SHP77 (cell line): ENCODE measurements around the gene TCOF1.
A peak's percentile ranks its signal among the peaks of the same experiment; 100 is the strongest.

Experiments used
- DNase-seq, 2 experiments: peaks; one replicate each; lab custom pipeline; 2025; lab: John Stamatoyannopoulos, UW

Gene TCOF1

DNA sequence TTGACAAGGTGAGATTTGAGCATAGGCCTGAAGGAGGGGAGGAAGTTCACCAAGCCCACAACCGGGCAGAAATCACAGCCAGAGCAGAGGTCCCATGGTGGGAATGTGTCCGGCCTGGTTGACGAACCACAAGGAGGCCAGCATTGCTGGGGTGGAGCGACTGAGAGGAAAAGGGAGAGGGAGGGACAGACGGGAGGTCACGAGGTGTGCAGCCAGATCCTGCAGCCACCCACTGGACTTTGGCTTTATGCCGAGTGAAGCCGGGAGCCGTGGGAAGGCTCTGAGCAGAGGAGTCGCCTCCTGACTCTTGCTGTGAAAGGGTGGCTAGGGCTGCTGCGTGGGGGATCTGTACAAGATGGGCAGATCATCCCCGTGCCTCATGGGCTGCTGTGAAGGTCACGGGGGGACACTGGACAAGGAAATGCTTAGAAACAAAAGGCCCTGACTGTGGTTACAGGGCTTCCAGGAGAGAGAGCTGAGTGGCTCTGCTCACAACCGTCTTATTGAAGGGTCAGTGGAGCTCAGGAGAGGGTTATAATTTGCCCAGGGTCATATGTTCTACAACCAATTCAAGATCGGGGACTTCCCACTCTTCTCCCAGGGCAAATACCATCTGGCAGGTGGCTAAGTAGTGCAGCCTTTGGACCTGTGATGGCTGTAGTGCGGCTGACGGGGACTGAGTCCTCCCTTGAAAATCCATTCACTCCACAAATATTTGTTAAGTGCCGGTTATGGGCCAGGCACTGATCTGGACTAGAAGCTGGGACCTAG, 70.8 kb downstream of the TCOF1 start:
- DNase-seq: no peak

DNA sequence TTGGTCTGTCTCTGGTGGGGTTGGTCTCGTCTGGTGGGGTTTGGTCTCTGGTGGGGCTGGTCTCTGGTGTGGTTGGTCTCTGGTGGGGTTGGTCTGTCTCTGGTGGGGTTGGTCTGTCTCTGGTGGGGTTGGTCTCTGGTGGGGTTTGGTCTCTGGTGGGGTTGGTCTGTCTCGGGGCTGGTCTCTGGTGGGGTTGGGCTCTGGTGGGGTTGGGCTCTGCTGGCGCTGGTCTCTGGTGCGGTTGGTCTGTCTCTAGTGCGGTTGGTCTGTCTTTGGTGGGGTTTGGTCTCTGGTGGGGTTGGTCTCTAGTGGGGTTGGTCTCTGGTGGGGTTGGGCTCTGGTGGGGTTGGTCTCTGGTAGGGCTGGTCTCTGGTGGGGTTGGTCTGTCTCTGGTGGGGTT, 71.5 kb downstream of the TCOF1 start:
- no peak for DNase-seq

- DNase-seq: no peak
Observed at GRCh38 chr5:150429410-150429873, 71.9 kb downstream of the TCOF1 start.

GRCh38 chr5:150431048-150431447, 73.6 kb downstream of the TCOF1 start:
- no peak for DNase-seq

DNA sequence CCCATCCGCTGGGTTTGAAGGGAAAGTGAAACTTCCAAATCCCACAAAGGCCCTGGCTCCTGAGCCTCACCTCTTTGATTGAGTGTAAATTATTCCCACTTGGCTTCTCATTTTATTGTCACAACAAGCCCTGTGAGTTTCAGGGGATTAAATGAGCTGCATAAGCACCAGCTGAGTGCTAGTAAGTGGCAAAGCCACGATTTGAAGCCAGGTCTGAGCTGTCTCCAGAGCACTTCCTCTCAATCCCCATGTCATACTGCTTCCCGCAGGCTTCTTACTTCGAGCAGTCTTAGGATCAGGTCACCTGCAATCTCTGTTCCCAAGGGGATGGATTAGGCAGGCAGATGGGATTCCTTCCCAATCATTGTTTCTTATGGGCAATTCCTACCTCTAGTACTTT, 74.1 kb downstream of the TCOF1 start:
- no peak for DNase-seq

DNA sequence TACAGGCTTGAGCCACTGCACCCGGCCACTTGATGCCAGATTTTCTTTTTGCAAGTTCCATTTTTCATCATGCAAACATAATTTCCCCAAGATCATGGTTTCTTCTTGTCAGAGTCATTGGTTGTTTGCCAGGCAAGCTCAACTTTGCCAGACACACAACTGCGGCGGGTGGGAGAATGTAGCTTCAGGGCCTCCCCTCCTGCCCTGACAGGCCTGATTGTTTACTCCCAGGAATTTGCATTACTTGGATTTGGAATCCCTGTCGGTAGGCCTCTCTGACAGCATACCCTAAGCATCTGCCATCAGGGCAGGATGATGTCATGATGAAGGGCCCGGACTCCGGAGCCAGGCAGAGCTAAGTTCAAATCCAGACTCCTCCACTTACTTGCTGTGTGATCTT, 77.0 kb downstream of the TCOF1 start:
- no peak for DNase-seq

- peak; percentile 45 to 79 for DNase-seq
Observed at GRCh38 chr5:150436141-150436680, 78.7 kb downstream of the TCOF1 start.

GRCh38 chr5:150438873-150439546, 81.5 kb downstream of the TCOF1 start:
- peak; percentile 13 to 45 for DNase-seq

DNA sequence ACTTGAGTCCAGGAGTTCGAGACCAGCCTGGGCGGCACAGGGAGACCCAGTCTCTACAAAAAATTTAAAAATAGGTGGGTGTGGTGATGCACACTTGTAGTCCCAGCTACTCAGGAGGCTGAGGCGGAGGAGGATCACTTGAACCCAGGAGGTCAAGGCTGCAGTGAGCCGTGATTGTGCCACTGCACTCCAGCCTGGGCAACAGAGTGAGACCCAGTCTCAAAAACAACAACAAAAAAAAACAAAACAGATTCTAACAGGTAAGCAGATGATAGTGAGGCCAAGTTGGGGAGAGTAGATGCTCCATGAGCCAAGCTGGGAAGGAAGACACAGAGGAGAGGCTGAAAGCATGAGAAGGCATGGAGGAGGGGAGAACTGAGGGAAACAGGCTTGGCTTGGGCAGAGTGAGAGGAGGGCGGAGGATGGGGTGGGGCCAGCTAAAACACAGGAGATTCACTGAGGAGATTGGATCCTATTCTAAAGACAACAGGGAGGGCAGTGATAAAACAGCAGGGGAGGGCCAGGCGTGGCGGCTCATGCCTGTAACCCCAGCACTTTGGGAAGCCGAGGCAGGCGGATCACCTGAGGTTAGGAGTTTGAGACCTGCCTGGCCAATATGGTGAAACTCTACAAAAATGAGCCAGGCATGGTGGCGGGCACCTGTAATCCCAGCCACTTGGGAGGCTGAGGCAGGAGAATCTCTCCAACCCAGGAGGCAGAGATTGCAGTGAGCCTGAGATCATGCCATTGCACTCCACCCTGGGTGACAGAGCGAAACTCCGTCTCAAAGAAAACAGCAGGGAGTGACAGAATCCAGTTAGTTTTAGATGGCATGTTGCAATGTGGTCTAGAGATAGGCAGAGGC, 83.7 kb downstream of the TCOF1 start:
- no peak for DNase-seq

DNA sequence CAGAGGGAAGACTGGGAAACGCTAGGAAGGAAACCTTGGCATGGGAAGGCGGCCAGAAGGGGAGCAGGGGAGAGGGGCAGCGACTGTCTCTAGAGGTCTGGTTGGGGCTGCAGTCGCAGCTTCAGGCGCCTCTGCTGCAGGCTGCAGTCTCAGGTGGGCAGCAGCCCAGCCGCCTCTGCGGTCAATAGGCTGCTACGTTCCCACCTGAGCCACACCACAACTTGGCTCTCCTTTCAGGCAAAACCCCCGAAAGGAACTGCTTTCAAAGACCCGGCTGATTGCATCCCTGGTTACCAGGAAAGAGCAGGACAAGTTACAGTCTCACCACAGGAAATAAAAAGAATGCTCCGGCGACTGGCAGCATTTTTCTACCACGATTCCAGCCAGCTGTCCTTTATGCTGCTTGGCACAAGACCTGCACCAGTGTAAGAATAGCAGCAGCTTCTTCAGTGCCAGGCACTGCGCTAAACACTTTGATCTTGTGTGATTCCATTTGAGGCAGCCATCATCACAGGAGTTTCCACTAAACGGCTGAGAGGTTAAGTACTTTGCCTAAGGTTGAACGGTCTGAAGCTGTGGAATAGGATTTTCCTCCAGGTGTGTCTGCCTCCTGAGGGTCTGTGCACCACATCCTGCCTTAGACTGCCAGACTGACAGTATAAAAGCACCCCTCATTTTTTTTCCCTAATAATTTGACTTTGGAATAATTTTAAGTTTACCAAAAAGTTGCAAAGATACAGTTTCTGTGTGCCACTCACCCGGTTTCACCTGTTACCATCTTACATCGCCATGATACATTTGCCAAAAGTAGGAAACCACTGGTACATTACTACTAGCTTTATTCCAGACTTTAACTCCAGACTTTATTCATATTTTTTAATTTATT, 84.6 kb downstream of the TCOF1 start:
- no peak for DNase-seq

DNA sequence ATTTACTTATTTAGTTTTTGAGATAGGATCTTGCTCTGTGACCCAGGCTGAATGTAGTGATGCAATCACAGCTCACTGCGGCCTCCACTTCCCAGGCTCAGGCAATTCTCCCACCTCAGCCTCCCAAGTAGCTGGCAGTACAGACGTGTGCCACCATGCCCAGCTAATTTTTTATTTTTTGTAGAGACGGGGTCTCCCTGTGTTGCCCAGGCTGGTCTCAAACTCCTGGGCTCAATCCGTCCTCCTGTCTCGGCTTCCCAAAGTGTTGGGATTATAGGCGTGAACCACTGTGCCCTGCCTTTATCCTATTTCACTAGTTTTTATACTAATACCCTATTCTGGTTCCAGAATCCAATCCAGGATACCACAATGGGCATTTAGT, 85.2 kb downstream of the TCOF1 start:
- DNase-seq: no peak

GRCh38 chr5:150443242-150444075, 86.0 kb downstream of the TCOF1 start:
- DNase-seq: no peak

- DNase-seq: no peak
Observed at GRCh38 chr5:150444770-150445169, 87.3 kb downstream of the TCOF1 start.

- no peak for DNase-seq
Observed at GRCh38 chr5:150446088-150446487, 88.6 kb downstream of the TCOF1 start.

DNA sequence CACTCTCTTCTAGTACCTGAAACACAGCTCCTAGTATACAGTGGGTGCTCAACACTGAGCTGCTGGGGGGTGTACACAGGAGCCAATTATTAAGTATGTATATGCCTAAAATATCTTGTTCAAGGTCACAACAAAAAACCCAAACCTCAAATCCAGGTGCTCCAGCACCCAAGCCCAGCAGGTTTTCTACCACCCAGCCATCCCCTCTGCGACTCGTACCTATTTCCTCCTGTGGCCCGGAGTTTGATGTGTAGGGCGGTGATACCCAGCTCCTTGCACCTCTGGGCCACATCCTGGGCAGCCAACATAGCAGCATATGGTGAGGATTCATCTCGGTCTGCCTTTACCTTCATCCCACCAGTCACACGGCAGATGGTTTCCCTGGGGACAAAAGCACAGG, 89.1 kb downstream of the TCOF1 start:
- DNase-seq: no peak

DNA sequence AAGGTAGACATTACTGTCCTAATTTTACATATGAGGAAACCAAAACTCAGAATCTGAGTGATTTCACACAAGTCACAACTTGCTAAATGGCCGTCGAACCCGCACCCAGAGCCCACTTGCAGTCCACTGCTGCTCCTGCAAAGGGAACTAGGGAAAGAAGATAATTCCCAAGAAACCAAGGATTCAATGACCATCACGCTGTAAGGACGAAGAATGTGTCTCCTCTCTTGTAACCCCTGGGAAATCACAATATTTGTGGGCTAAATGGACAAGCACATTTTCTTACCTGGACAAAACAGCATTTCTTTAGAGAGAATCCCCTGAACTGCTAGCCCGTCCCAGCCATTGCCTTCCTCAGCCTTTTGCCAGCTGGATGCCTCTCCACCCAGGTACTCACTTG, 89.7 kb downstream of the TCOF1 start:
- DNase-seq: no peak

DNA sequence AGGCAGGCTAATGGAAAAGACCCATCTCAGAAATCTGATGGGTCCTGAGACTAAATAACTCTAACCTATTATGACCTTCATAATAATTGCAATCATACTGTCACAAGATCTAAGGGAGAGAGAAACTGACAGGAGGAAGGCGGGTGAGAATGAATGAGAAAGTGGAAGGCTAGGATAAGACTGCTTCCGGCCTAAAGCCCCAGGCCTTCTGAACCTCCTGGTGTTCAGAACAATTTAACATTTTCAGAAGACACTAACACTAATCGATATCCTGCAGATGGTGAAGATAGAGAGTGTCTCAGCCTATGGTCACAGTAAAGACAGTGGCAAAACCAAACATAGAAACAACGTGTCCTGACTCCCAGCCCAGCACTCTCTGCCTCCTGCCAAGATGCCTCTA, 90.8 kb downstream of the TCOF1 start:
- no peak for DNase-seq

DNA sequence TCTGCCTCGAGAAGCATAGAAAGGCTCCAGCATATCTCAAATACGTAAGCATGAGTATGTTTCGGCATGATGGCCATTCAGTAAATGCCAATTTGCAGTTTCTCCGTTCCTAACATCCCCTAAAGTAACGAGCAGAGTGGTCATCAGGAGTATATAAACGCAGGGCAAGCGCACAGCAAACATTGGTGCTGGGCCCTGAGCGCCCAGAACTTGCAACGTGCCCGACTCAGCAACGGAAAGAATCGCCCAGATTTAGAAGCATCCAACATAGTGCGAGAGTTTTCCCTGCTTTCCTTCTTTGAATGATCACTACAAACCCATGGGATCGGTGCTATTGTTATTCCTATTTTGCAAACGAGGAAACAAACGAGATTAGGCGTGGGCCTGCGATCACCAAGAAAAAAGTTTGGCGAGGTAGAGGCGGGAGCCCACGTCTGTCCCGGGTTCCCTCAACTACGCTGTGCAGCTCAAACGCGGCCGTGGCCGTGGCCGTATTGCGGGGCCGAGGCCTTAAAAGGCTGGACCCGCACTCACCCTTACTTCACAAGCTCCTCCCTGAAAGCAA, 91.5 kb downstream of the TCOF1 start:
- DNase-seq: no peak
